GM12873 (cell line): ENCODE data around the gene FAM181A.

Experiments used
- CTCF ChIP-seq: IDR thresholded peaks from 2 replicates; pipeline ENCODE4 v1.5.1; 2012; ENCODE audit warnings: low read depth, mild to moderate bottlenecking, moderate library complexity, low read length, control low read depth; ENCODE audit not compliant: insufficient read depth; ENCODE audit errors: missing control alignments

FAM181A gene

GRCh38 chr14:93962701-93963601 is 35.8 kb downstream of the FAM181A start:
- no peak for TF ChIP-seq CTCF

- no peak for TF ChIP-seq CTCF
Observed at GRCh38 chr14:93963692-93964091, 36.5 kb downstream of the FAM181A start.

- no peak for TF ChIP-seq CTCF
Observed at GRCh38 chr14:93964281-93964680, 37.1 kb downstream of the FAM181A start.

GRCh38 chr14:93964820-93965286 is 37.7 kb downstream of the FAM181A start:
- TF ChIP-seq CTCF, result no peak

GRCh38 chr14:93965287-93965821 is 38.2 kb downstream of the FAM181A start:
- TF ChIP-seq CTCF, result no peak

GRCh38 chr14:93965946-93966474 is 38.9 kb downstream of the FAM181A start:
- TF ChIP-seq CTCF, result no peak

GRCh38 chr14:93967637-93968250 is 40.6 kb downstream of the FAM181A start:
- no peak for TF ChIP-seq CTCF
